ENCODE measurements around the gene ABCF1.

ABCF1 gene

GRCh38 chr6:30640481-30640880 is 69.2 kb downstream of the ABCF1 start:
- DNase-seq, result no peak

DNA sequence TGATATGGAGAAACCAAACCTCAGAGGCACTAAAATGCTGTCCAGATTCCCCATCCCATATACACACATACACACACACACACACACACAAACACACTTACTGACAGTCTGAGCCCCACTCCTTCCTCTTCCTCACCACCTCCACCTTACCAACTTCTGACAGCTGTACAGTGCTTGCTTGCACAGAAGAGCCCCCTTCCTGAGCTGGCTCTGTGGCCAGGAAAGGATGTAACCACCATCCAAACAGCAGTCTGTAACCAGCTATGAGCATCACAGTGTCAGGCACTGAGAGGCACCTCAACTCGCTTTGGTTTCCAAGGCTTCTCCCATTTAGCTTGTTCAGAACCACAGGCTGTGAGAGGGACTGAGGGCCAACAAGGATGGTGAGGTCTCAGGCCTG is 69.8 kb downstream of the ABCF1 start:
- no peak for DNase-seq

Data from NCI-H510A treated with DMSO at 0.1 percent for 48 hours (cell line).